ENCODE results near the gene SLC26A1. TPM values are rescaled to one million over a fixed set of nuclear protein-coding genes. Genes with fewer than 3 reads are reported as not detected.

Gene SLC26A1
- 0.15 TPM for polyA plus RNA-seq (2013, experiment 1 of 2)
- 0.26 TPM for polyA plus RNA-seq (2013, experiment 2 of 2)

- peaks cover 33% of the 10 kb centered on the region for H3K4me1 ChIP-seq (ENCODE audit: control insufficient read depth, insufficient read depth, low read depth, low read length)
- H2BK5ac ChIP-seq (ENCODE audit: low read depth, low read length, poor library complexity, severe bottlenecking) = no peak within 1 kb of the TSS
- H3K23ac ChIP-seq (ENCODE audit: low read length in 2 of 2) = no peak within 1 kb of the TSS
- no peak within 1 kb of the TSS for H4K8ac ChIP-seq (ENCODE audit: low read length)
- DNase-seq = no peak
- peaks cover 22 to 26% of the 10 kb centered on the region in 2 experiments for H3K27me3 ChIP-seq (ENCODE audit: control insufficient read depth in 1 of 2, insufficient read depth in 1 of 2, low read length in 2 of 2)
- H3K9ac ChIP-seq (ENCODE audit: low read length) = no peak within 1 kb of the TSS
- H3K4ac ChIP-seq (ENCODE audit: low read depth in 1 of 2, low read length in 2 of 2) = no peak within 1 kb of the TSS
- H3K4me2 ChIP-seq (ENCODE audit: low read length, poor library complexity, severe bottlenecking) = peak within 1 kb of the TSS; percentile 31
- no peak within 1 kb of the TSS for H3K18ac ChIP-seq (ENCODE audit: low read depth in 1 of 2, low read length in 2 of 2)
- H3K27ac ChIP-seq (ENCODE audit: low read length, poor library complexity, severe bottlenecking) = no peak within 1 kb of the TSS
- H3K9me3 ChIP-seq (ENCODE audit: control insufficient read depth, low read length) = no peaks in the 10 kb centered on the region
- peak within 1 kb of the TSS in 1 of 2 experiments; percentile 15 for H2BK12ac ChIP-seq (ENCODE audit: low read length in 2 of 2)
- H3K79me1 ChIP-seq (replicated peaks; ENCODE audit: low read length, poor library complexity, severe bottlenecking) = peaks cover 18% of the 10 kb centered on the region
- WGBS = 89% methylated on average over 34 of the region's 37 CpGs
- H2BK120ac ChIP-seq (ENCODE audit: low read depth, low read length) = no peak within 1 kb of the TSS
- no peak within 1 kb of the TSS for H2AK5ac ChIP-seq (ENCODE audit: low read length, severe bottlenecking)
- no peak within 1 kb of the TSS for H3K4me3 ChIP-seq (ENCODE audit: insufficient read depth in 1 of 2, low read depth in 1 of 2, low read length in 2 of 2)
- peaks cover 19 to 39% of the 10 kb centered on the region in 2 experiments for H3K36me3 ChIP-seq (ENCODE audit: control insufficient read depth in 1 of 2, insufficient read depth in 2 of 2, low read depth in 1 of 2, low read length in 2 of 2)
- no peak within 1 kb of the TSS for H2BK15ac ChIP-seq (ENCODE audit: low read depth, poor library complexity, severe bottlenecking)
- peak within 1 kb of the TSS in 1 of 2 experiments; percentile 19 for H3K14ac ChIP-seq (ENCODE audit: low read length in 2 of 2)
- no peak within 1 kb of the TSS for H4K91ac ChIP-seq (ENCODE audit: low read length)
- H2AFZ ChIP-seq (ENCODE audit: low read depth, low read length) = no peak within 1 kb of the TSS
Measured at GRCh38 chr4:993111-994029, at the start of gene SLC26A1. SLC26A1 (minus strand) TSS chr4:993404; CDS start chr4:991703, 1,701 bp downstream.

GRCh38 chr4:1042352-1043055, 49.3 kb upstream of the SLC26A1 start:
- Histone ChIP-seq H3K4me2 (ENCODE audit: low read length, poor library complexity, severe bottlenecking) (no peak overlapping the region), H3K27me3 (ENCODE audit: control insufficient read depth in 1 of 2, insufficient read depth in 1 of 2, low read length in 2 of 2) (no peaks in the 10 kb centered on the region), H3K4ac (ENCODE audit: low read depth in 1 of 2, low read length in 2 of 2) (peak overlapping the region in 1 of 2 experiments; percentile 32), H4K8ac (ENCODE audit: low read length) (no peak overlapping the region), H3K36me3 (ENCODE audit: control insufficient read depth in 1 of 2, insufficient read depth in 2 of 2, low read depth in 1 of 2, low read length in 2 of 2) (peaks cover 0 to 3% of the 10 kb centered on the region in 2 experiments), H2AK5ac (ENCODE audit: low read length, severe bottlenecking) (peak overlapping the region; percentile 51), H3K4me1 (ENCODE audit: control insufficient read depth, insufficient read depth, low read depth, low read length) (peaks cover 76% of the 10 kb centered on the region), H3K9me3 (ENCODE audit: control insufficient read depth, low read length) (no peaks in the 10 kb centered on the region), H2BK120ac (ENCODE audit: low read depth, low read length) (peak overlapping the region; percentile 65), H4K91ac (ENCODE audit: low read length) (peak overlapping the region; percentile 70), H2AFZ (ENCODE audit: low read depth, low read length) (no peak overlapping the region), H2BK5ac (ENCODE audit: low read depth, low read length, poor library complexity, severe bottlenecking) (no peak overlapping the region), H3K14ac (ENCODE audit: low read length in 2 of 2) (peak overlapping the region in 1 of 2 experiments; percentile 82), H3K4me3 (ENCODE audit: insufficient read depth in 1 of 2, low read depth in 1 of 2, low read length in 2 of 2) (no peak overlapping the region), H3K18ac (ENCODE audit: low read depth in 1 of 2, low read length in 2 of 2) (peak overlapping the region; percentile 52 to 97), H3K9ac (ENCODE audit: low read length) (peak overlapping the region; percentile 54), H3K23ac (ENCODE audit: low read length in 2 of 2) (no peak overlapping the region), H2BK12ac (ENCODE audit: low read length in 2 of 2) (peak overlapping the region in 1 of 2 experiments; percentile 86), H2BK15ac (ENCODE audit: low read depth, poor library complexity, severe bottlenecking) (no peak overlapping the region), H3K27ac (ENCODE audit: low read length, poor library complexity, severe bottlenecking) (peak overlapping the region; percentile 91), H3K79me1 (replicated peaks; ENCODE audit: low read length, poor library complexity, severe bottlenecking) (no peaks in the 10 kb centered on the region)
- WGBS = 97% methylated on average over 16 of the region's 17 CpGs
- DNase-seq = no peak

GRCh38 chr4:1041936-1042330, 48.7 kb upstream of the SLC26A1 start:
- Histone ChIP-seq H3K27ac (ENCODE audit: low read length, poor library complexity, severe bottlenecking) (peak overlapping the region; percentile 91), H3K79me1 (replicated peaks; ENCODE audit: low read length, poor library complexity, severe bottlenecking) (no peaks in the 10 kb centered on the region), H3K4ac (ENCODE audit: low read depth in 1 of 2, low read length in 2 of 2) (peak overlapping the region in 1 of 2 experiments; percentile 32), H2BK5ac (ENCODE audit: low read depth, low read length, poor library complexity, severe bottlenecking) (peak overlapping the region; percentile 75), H3K23ac (ENCODE audit: low read length in 2 of 2) (no peak overlapping the region), H2BK15ac (ENCODE audit: low read depth, poor library complexity, severe bottlenecking) (no peak overlapping the region), H3K4me1 (ENCODE audit: control insufficient read depth, insufficient read depth, low read depth, low read length) (peaks cover 76% of the 10 kb centered on the region), H2BK120ac (ENCODE audit: low read depth, low read length) (peak overlapping the region; percentile 76), H3K4me2 (ENCODE audit: low read length, poor library complexity, severe bottlenecking) (peak overlapping the region; percentile 24), H3K27me3 (ENCODE audit: control insufficient read depth in 1 of 2, insufficient read depth in 1 of 2, low read length in 2 of 2) (no peaks in the 10 kb centered on the region), H3K9me3 (ENCODE audit: control insufficient read depth, low read length) (no peaks in the 10 kb centered on the region), H3K4me3 (ENCODE audit: insufficient read depth in 1 of 2, low read depth in 1 of 2, low read length in 2 of 2) (peak overlapping the region in 1 of 2 experiments; percentile 25), H4K8ac (ENCODE audit: low read length) (no peak overlapping the region), H3K9ac (ENCODE audit: low read length) (peak overlapping the region; percentile 54), H4K91ac (ENCODE audit: low read length) (no peak overlapping the region), H3K18ac (ENCODE audit: low read depth in 1 of 2, low read length in 2 of 2) (peak overlapping the region; percentile 45 to 79), H2AK5ac (ENCODE audit: low read length, severe bottlenecking) (peak overlapping the region; percentile 78), H2AFZ (ENCODE audit: low read depth, low read length) (no peak overlapping the region), H3K14ac (ENCODE audit: low read length in 2 of 2) (no peak overlapping the region), H3K36me3 (ENCODE audit: control insufficient read depth in 1 of 2, insufficient read depth in 2 of 2, low read depth in 1 of 2, low read length in 2 of 2) (peaks cover 0 to 3% of the 10 kb centered on the region in 2 experiments), H2BK12ac (ENCODE audit: low read length in 2 of 2) (peak overlapping the region in 1 of 2 experiments; percentile 80)
- DNase-seq = no peak
- WGBS = 82% methylated on average over 8 of the region's 8 CpGs

All from mesenchymal stem cell (in vitro differentiated cells and primary cell).